Measurements from ENCODE around the gene RNF20.
"Not testable (repeated sequence)": the region's sequence is repeated elsewhere in the genome, so short reads cannot be mapped to it uniquely, and the experiment has no call there.

Gene RNF20

DNA sequence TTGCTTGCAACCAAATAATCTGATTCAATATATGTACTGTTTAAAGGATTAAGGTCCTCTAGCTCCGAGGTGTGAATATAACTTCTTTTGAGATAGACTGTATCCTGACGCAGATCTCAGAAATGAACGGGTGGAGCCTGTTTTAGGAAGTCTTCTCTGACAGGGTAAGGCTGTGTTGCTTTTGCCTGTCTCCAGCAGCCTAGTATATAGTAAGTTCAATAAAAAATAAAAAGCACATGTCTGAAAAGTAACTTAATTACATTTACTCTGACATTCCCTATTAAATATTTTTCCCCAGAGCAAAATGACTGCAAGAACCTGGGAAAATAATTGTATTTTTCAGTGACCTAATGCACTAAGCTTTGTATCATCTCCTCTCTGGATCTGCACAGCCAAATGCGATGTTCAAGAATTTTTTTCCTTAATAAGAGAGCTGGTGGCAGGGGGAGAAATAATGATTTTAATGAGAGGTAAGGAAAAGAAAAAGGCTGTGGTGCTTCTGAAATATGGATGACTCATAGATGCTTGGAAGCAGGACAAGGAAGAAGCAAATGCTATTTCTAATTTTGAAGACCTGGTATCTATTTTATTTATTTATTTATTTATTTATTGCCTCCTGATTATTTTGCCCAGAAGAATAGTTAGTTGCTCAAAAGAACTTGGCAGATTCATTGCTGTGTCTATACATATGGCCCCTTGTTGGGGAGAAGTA, 53.8 kb downstream of the RNF20 start:
- no peak for DNase-seq (ENCODE audit: low spot score)

GRCh38 chr9:101590074-101590473, 56.4 kb downstream of the RNF20 start:
- DNase-seq (ENCODE audit: low spot score) = not testable (repeated sequence)

DNA sequence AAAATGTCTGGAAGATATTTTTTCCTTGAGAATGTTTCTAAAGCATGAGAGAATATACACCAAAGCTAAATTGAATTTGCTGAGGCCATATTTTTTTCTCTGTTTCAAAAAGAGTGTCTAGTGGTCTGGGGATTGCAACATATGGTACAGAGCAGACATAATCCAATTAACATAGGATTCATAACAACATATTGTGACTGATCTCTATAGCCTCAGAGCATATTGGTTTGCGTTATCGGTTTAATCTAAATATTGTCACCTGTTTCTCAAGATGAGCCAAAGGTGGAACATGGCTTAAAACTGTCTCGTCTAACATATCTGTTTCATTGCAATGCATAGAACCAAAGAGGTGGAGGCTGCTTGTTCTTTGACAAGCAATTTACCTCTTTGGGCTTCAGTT, 57.2 kb downstream of the RNF20 start:
- DNase-seq (ENCODE audit: low spot score) = peak; percentile 73

DNA sequence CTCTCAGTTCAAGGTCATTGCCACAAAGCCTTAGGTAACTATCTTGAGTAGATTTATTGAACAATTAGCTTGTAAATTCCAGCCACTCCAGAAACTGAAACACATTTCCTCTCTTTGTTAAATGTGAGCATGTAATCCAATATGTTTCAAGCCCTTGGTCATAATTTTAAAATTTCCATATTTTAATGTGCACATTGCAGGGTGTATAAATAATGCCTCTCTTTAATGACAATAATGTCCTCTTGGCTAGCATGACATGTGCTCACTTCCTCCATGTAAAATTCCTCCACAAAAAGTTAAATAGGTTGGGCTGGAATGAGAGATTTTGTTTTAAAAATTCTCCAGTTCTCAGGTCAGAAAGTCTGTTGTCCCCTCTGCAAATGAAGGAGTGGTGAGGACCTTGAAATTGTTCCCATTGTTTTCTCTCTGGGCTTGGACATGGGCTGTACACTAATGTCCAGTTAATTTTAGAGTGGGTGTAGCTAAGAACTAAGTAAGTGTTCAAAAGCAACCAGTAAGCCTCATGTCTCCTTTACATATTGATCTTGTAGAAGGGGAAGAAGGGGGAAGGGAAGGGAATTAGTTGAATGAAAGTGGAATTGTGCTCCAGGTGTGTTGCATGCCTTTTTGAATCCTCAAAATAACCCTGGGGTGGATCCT, 58.3 kb downstream of the RNF20 start:
- no peak for DNase-seq (ENCODE audit: low spot score)

GRCh38 chr9:101592788-101593187, 59.1 kb downstream of the RNF20 start:
- DNase-seq (ENCODE audit: low spot score) = no peak

DNA sequence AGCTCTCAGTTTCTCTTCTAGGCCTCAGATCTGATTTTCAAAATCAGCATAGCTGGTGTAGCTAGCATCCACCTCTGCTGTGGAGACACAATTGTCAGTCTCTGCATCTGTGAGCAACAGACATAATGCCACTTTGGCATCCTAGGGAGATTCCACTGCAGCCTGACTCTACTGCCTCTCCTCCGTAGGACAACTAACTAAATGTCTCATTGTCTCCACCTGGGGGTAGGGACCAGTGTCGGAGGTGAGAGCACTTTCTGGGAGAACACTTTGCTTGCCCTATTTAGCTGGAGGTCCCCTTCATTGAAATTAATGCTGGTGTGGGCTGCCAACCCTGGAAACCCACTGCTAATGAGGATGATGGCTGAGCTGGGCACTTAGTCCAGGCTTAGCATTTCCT, 59.7 kb downstream of the RNF20 start:
- DNase-seq (ENCODE audit: low spot score) = no peak

DNA sequence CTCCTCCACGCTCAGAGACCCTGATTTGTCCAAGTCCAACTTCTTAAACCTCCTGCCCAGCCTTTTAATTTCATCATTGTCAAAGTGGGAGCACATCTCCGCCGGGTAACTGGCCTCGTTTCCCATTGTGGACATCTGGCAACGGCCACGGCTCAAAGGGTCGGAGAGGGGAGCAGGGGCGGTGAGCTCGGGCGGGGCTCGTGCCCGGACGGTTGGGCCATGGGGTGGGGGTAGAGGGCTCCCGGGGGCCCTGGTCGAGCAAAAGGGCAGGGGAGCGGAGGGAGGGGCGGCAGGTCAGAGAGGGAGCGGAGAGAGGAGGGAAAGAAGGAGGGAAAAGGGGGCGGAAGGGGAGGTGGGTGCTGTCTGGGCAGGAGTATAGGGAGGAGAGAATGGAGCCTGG, 61.1 kb downstream of the RNF20 start, which contains the start of gene PPP3R2:
TSS of gene PPP3R2 (minus strand) at position 174 of the 400 bp plus-strand sequence. CDS start at position 126, 48 bp downstream.
- no peak for DNase-seq (ENCODE audit: low spot score)

DNA sequence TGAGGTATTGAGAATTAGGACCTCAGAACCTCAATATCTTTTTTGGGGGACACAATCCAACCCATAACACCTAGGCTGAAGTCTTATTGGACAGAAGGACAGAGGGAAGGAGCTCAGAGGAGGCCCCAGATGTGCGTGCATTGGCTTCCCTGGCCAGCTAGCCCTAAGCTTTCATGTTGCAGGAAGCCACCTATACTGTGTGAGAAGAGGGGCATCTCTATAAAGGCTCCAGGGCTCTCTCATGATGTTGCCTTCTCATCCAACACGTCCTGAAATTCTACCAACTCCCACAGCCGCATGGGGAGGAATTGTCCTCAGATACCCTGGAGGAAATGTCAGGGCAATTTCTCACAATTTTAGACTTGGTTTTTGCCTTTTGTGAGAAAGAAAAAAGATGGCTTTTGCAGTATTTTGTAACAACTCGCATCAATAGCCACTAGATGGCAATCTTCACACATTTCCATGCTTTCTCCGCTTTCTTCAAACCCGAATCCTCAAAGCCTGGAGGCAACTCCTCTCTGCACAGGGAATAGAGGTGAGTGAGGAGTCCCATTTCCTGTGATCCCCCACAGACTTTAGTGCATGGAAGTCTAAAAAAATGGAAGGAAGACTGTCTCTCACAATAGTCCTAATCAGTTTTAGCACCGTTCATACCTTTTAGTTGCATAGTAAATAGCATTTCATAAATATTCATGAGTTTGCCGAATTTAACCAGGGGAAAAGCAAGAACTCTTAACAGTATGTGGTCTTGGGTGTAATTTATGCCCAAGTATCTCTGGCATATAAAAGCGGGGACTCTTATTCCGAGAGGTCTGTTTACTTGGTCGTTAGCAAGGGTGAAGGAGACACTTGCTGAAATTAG, 68.5 kb downstream of the RNF20 start:
- peak; percentile 65 for DNase-seq (ENCODE audit: low spot score)

DNA sequence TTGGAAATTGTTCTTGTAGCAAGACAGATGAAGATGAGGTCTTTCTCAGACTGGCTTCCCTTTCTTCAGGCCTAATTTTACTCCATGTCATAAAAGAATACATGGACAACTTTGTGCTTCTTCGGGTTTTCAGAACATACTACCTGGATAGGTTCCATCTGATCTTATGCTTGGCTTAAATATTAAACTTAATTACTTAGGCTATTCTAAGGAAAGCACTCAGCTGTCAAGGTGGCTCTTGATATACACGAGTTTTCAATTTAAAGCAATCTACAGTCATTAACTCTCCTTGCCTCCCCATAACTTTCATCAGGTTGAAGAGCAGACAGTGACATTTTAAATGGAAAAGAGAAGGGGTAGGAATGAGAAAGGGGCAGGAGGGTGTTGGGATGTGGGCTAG, 70.6 kb downstream of the RNF20 start:
- no peak for DNase-seq (ENCODE audit: low spot score)

DNA sequence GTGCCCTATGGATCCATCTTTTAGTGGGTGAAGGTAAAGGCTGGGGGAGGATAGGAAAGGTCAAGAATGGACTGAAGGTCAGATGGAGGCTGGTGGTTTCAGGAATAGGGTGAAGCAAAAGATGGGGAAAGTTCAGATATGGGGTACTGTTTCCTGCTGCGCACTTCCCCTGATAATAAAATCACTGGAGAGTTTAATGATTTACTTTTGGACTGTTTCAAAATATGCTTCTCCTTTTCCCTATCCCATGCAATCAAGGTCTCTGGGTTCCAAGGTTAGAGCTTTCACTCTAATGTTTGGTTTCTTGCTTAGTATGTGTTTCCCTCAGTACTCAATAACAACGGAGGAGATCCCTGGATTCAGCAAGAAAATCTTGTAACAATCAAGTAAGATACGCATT, 71.9 kb downstream of the RNF20 start:
- no peak for DNase-seq (ENCODE audit: low spot score)

Small RNAs within 50 kb of the gene (small RNA-seq; reads per million reads assigned to genes)
- 0 reads per million in 2 experiments for gene AL353621.1
